CD8-positive, alpha-beta memory T cell (primary cell): ENCODE data around the gene EIF3D. TPM values are rescaled to one million over a fixed set of nuclear protein-coding genes. Genes with fewer than 3 reads are reported as not detected.

ENCODE experiments used
- CTCF ChIA-PET: fragments of 350-600 bp; sonication (Branson Sonifier 250); formaldehyde crosslinking; loops from one replicate; lab custom pipeline; 2021; ENCODE audit warnings: antibody characterized with exemption; lab: Charles Lee
- POLR2A ChIA-PET: fragments of 350-600 bp; sonication (Branson Sonifier 250); formaldehyde crosslinking; loops from one replicate; lab custom pipeline; 2021; ENCODE audit warnings: antibody characterized with exemption; lab: Charles Lee
- DNase-seq, 5 donors: peaks; one replicate each; pipeline versions ENCODE4 v3.0.0 to v3.0.0-alpha.2; 2020 to 2022; ENCODE audit warnings: mixed read lengths in 1 of 5
- H3K27ac ChIP-seq: one replicate; pipeline ENCODE4 v1.7.0; 2013; ENCODE audit warnings: low read depth, mild to moderate bottlenecking, low read length, moderate library complexity
- H3K27me3 ChIP-seq: 2 replicates; pipeline ENCODE4 v1.7.0; 2013; ENCODE audit warnings: low read length, mild to moderate bottlenecking; ENCODE audit not compliant: insufficient read depth, poor library complexity, severe bottlenecking
- H3K36me3 ChIP-seq: 2 replicates; pipeline ENCODE4 v1.7.0; 2013; ENCODE audit warnings: mild to moderate bottlenecking, low read length, moderate library complexity; ENCODE audit not compliant: insufficient read depth
- H3K4me1 ChIP-seq: 2 replicates; pipeline ENCODE4 v1.7.0; 2013; ENCODE audit warnings: mild to moderate bottlenecking, low read length, moderate library complexity; ENCODE audit not compliant: insufficient read depth
- H3K4me3 ChIP-seq: 2 replicates; pipeline ENCODE4 v1.7.0; 2013; ENCODE audit warnings: mild to moderate bottlenecking, low read length
- H3K9me3 ChIP-seq: 2 replicates; pipeline ENCODE4 v1.7.0; 2013; ENCODE audit warnings: mild to moderate bottlenecking, low read length
- H3K27ac Mint-ChIP-seq, 8 donors: one replicate each; pipeline ENCODE4 v1.8.0; 2020 to 2021; ENCODE audit warnings: mixed read lengths in 8 of 8, mild to moderate bottlenecking in 6 of 8, inconsistent platforms in 3 of 8, moderate library complexity in 3 of 8
- H3K27me3 Mint-ChIP-seq, 2 donors: one replicate each; pipeline ENCODE4 v1.8.0; 2020 to 2021; ENCODE audit warnings: mixed read lengths in 2 of 2, mild to moderate bottlenecking in 1 of 2, moderate library complexity in 1 of 2
- H3K36me3 Mint-ChIP-seq, 3 donors: one replicate each; pipeline ENCODE4 v1.8.0; 2020 to 2021; ENCODE audit warnings: mixed read lengths in 3 of 3, inconsistent platforms in 1 of 3, mild to moderate bottlenecking in 1 of 3
- H3K4me1 Mint-ChIP-seq, 3 donors: one replicate each; pipeline ENCODE4 v1.8.0; 2020 to 2021; ENCODE audit warnings: mixed read lengths in 3 of 3, inconsistent platforms in 1 of 3, mild to moderate bottlenecking in 1 of 3
- H3K4me3 Mint-ChIP-seq, 7 donors: one replicate each; pipeline ENCODE4 v1.8.0; 2020 to 2021; ENCODE audit warnings: mixed read lengths in 7 of 7, mild to moderate bottlenecking in 6 of 7, moderate library complexity in 4 of 7, inconsistent platforms in 2 of 7
- H3K9me3 Mint-ChIP-seq, 5 donors: one replicate each; pipeline ENCODE4 v1.8.0; 2020 to 2022; ENCODE audit warnings: mixed read lengths in 5 of 5, mild to moderate bottlenecking in 3 of 5, moderate library complexity in 2 of 5, inconsistent platforms in 1 of 5
- polyA plus RNA-seq: library from polyadenylated mRNA; unstranded; fragments of 300-500 nt; fragmentation: Illumina TruSeq; gene quantifications from one replicate; pipeline ENCODE4 v1.2.3, GENCODE V29; 2021
- total RNA-seq, 2 experiments: library from RNA; stranded (reverse); gene quantifications; one replicate each; pipeline ENCODE4 v1.2.3, GENCODE V29; 2021

EIF3D gene
- 100 to 1,000 TPM; 333 to 341 TPM for total RNA-seq
- polyA plus RNA-seq, result 140 TPM

DNA sequence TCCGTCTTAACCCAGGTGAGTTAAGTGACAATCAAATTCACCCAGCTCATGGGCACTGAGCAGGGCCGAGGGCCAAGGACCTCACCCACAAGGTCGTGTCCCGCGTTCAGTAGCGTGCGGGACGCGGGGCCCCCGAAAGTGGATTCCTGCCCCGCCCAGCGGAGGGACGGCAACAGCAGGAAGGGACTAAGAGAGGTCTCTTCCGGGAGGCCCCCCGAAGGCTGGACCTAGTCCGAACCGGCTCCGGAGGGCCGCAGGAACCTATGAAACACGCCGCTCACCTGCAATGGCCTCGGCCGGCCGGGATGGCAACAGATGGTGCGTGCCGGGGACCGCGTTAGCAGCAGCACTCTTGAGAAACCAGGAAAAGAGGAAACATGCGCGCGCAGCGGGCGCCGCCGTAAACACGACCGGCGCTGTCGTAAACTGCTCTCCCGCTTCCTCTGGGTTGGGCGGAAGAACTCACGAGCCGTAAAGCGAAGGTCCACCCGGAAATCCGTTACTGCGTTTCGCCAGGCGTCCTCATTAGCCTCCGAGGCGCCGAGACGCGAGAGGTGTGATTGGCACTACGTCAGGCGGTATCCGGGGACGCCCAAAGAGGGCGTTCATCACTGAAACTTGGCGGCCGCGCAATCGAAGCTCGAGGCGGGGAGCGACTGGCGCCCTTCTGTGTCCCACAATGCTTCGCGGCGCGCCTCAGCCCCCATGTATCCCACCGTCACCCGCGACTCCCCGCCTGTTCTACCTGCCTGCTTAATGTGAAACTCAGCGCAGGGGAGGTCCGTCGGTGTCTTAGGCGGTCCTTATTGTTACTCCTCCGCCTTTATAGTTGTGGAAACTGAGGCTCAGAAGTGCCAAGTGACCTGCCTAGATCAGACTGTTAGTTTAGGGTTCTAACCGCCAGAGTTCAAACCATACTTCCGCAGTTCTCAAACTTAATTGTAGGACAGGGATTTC is at the start of gene EIF3D:
EIF3D (minus strand) TSS at position 372 of the 957 bp plus-strand sequence. CDS start 3,045 bp downstream, outside the sequence.
- peak; percentile 95 to 100 (median 99) for DNase-seq
- Mint-ChIP-seq H3K36me3 (peaks cover 5 to 41% (median 9%) of the 10 kb centered on the region in 3 donors), H3K4me1 (peaks cover 12 to 31% (median 20%) of the 10 kb centered on the region in 3 donors), H3K27ac (peak within 1 kb of the TSS; percentile 96 to 99 (median 98)), H3K27me3 (peaks cover 0 to 6% of the 10 kb centered on the region in 2 donors), H3K4me3 (peak within 1 kb of the TSS; percentile 89 to 99 (median 92)), H3K9me3 (no peaks in the 10 kb centered on the region)
- Histone ChIP-seq H3K36me3 (peaks cover 20% of the 10 kb centered on the region), H3K27ac (peak within 1 kb of the TSS; percentile 94), H3K9me3 (no peaks in the 10 kb centered on the region), H3K27me3 (no peaks in the 10 kb centered on the region), H3K4me3 (peak within 1 kb of the TSS; percentile 83), H3K4me1 (peaks cover 14% of the 10 kb centered on the region)
- POLR2A ChIA-PET, result interaction anchor here (0.7 to 1.1 kb wide), 7 partner anchors 19 to 1396 kb away, joined by 3 to 7 read pairs (median 3); partner anchors contain the start of genes APOL6 and IFT27
- CTCF ChIA-PET, result no interaction called here

DNA sequence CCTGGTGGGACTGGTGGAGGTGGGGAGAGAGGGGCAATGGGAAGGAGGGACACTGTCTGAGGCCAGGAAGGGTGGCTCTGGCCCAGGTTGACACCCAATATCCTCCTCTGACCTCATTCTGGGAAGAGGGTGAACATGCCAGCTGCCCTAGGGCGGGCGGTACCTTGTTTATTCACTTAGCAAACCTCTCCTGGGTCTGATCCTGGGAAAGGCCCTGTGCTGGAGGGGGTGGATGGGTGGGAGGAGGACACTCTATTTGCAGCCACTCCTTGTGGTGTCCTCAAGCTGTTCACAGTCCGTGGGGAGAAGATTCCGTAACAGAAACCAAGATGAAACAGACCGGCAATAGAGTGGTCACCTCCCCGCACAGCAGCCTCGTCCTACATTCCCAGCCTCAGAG is 49.7 kb upstream of the EIF3D start:
- no peak for DNase-seq
- Mint-ChIP-seq H3K4me3 (no peak overlapping the region), H3K27ac (no peak overlapping the region), H3K27me3 (peaks cover 16 to 28% of the 10 kb centered on the region in 2 donors), H3K4me1 (no peaks in the 10 kb centered on the region), H3K9me3 (no peaks in the 10 kb centered on the region), H3K36me3 (no peaks in the 10 kb centered on the region)
- H3K4me3 ChIP-seq, result no peak overlapping the region
- H3K27ac ChIP-seq, result no peak overlapping the region
- H3K27me3 ChIP-seq, result no peaks in the 10 kb centered on the region
- no peaks in the 10 kb centered on the region for H3K4me1 ChIP-seq
- POLR2A ChIA-PET, result no interaction called here
- H3K9me3 ChIP-seq, result no peaks in the 10 kb centered on the region
- H3K36me3 ChIP-seq, result no peaks in the 10 kb centered on the region
- CTCF ChIA-PET, result no interaction called here

- Mint-ChIP-seq H3K9me3 (no peaks in the 10 kb centered on the region), H3K27me3 (peaks cover 8 to 19% of the 10 kb centered on the region in 2 donors), H3K4me1 (no peaks in the 10 kb centered on the region), H3K27ac (no peak overlapping the region), H3K4me3 (no peak overlapping the region), H3K36me3 (no peaks in the 10 kb centered on the region)
- H3K4me3 ChIP-seq, result no peak overlapping the region
- ChIA-PET CTCF (no interaction called here), POLR2A (no interaction called here)
- H3K36me3 ChIP-seq, result no peaks in the 10 kb centered on the region
- no peaks in the 10 kb centered on the region for H3K4me1 ChIP-seq
- no peak for DNase-seq
- no peaks in the 10 kb centered on the region for H3K27me3 ChIP-seq
- H3K9me3 ChIP-seq, result no peaks in the 10 kb centered on the region
- no peak overlapping the region for H3K27ac ChIP-seq
Observed at GRCh38 chr22:36577019-36577418, 48.1 kb upstream of the EIF3D start.

DNA sequence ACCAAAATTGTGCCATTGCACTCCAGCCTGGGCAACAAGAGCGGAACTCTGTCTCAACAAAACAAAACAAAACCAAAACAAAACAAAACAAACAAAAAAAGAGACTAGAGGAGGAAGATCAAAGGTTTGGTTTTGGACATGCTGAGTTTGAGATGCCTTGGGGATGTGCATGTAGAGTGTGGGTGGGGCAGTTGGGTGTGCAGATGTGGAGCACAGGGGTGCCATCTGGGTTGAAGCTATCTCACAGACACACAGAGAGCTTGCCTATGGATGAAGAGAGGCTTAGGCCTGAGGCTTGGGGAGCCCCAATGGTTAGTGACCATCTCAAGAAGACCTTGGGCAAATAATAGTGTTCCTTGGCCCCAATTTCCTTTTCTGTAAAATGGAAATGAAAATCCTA is 45.8 kb upstream of the EIF3D start:
- Mint-ChIP-seq H3K36me3 (no peaks in the 10 kb centered on the region), H3K4me3 (no peak overlapping the region), H3K27me3 (peaks cover 6 to 11% of the 10 kb centered on the region in 2 donors), H3K9me3 (no peaks in the 10 kb centered on the region), H3K27ac (no peak overlapping the region), H3K4me1 (no peaks in the 10 kb centered on the region)
- no peaks in the 10 kb centered on the region for H3K27me3 ChIP-seq
- no peaks in the 10 kb centered on the region for H3K9me3 ChIP-seq
- DNase-seq, result no peak
- H3K27ac ChIP-seq, result no peak overlapping the region
- no peak overlapping the region for H3K4me3 ChIP-seq
- no peaks in the 10 kb centered on the region for H3K36me3 ChIP-seq
- CTCF ChIA-PET, result no interaction called here
- POLR2A ChIA-PET, result no interaction called here
- H3K4me1 ChIP-seq, result no peaks in the 10 kb centered on the region

DNA sequence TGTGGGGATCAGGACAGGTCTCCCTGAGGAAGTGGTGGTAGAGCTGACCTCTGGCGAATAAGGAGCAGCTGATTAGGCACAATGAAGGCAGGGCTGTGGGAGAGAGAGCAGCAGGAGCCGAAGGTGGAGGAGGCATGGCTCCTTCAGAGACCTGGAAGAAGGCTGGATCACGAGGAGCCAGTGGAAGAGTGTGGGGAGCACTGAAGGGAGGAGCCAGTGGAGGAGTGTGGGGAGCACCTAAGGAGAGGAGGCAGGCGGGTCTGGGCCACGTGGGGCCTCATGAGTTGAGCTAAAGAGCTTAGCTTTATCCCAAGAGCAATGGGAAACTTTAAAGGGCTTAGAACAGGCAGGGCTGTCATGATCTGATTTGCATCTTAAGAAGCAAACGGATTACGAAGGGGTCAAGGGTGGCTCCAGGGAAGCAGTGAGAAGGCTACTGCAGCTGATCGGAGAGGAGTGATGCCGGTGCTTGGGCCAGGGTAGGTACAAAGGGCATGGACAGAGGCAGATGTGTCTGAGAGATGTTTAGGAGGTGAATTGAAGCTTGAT is 44.9 kb upstream of the EIF3D start:
- Histone ChIP-seq H3K4me1 (no peaks in the 10 kb centered on the region), H3K27ac (no peak overlapping the region), H3K4me3 (no peak overlapping the region), H3K27me3 (no peaks in the 10 kb centered on the region), H3K36me3 (no peaks in the 10 kb centered on the region), H3K9me3 (no peaks in the 10 kb centered on the region)
- no peak overlapping the region for H3K27ac Mint-ChIP-seq
- DNase-seq, result no peak
- ChIA-PET CTCF (no interaction called here), POLR2A (no interaction called here)
- H3K36me3 Mint-ChIP-seq, result no peaks in the 10 kb centered on the region
- H3K4me1 Mint-ChIP-seq, result no peaks in the 10 kb centered on the region
- no peak overlapping the region for H3K4me3 Mint-ChIP-seq
- no peaks in the 10 kb centered on the region for H3K9me3 Mint-ChIP-seq
- H3K27me3 Mint-ChIP-seq, result peaks cover 6 to 13% of the 10 kb centered on the region in 2 donors

DNA sequence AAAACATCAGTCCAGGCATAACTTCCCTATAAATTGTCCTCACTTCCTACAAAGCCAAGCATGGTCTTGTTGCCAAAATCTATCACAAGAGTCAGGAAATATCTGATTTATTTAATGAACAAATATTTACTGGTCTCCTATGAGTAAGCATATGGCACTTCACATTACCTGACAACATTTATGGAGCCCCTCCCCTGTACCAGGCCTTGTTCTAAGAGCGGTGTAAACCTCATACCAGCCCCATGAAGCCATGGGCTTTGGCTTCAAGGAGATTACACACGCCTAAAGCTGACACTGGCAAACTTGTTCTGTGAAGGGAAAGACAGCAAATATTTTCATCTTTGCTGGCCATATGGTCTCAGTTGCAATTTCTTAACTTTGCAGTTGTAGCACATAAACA is 43.0 kb upstream of the EIF3D start:
- ChIA-PET POLR2A (no interaction called here), CTCF (no interaction called here)
- Histone ChIP-seq H3K27me3 (no peaks in the 10 kb centered on the region), H3K4me3 (no peak overlapping the region), H3K9me3 (no peaks in the 10 kb centered on the region), H3K27ac (no peak overlapping the region), H3K36me3 (no peaks in the 10 kb centered on the region), H3K4me1 (no peaks in the 10 kb centered on the region)
- Mint-ChIP-seq H3K4me3 (no peak overlapping the region), H3K27ac (no peak overlapping the region), H3K27me3 (peaks cover 7 to 24% of the 10 kb centered on the region in 2 donors), H3K9me3 (no peaks in the 10 kb centered on the region), H3K4me1 (no peaks in the 10 kb centered on the region), H3K36me3 (no peaks in the 10 kb centered on the region)
- no peak for DNase-seq

DNA sequence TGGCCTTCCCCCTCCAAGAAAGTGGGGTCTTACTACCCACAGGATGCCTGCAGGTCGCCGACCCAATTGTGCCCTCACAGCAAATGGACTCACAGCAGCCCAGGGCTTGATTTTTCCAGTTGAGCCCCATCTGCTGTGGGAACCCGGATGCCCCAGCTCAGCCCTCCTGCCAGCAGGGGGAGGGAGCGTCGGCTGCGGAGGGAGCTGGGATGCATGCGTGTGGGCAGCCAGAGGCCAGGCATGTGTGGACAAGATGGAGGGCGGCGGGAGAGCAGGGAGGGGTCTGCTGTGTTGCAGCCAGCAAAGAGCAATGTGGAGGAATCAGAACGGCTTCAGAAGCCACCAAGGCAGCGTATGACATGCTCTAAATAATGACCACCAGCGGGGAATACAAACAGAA is 41.0 kb upstream of the EIF3D start:
- Histone ChIP-seq H3K4me3 (no peak overlapping the region), H3K36me3 (no peaks in the 10 kb centered on the region), H3K9me3 (no peaks in the 10 kb centered on the region), H3K27me3 (no peaks in the 10 kb centered on the region), H3K4me1 (no peaks in the 10 kb centered on the region), H3K27ac (no peak overlapping the region)
- no peak for DNase-seq
- POLR2A ChIA-PET, result no interaction called here
- CTCF ChIA-PET, result interaction anchor here (0.9 kb wide), 1 partner anchor 38 kb away, joined by 3 read pairs; no protein-coding TSS in a partner anchor
- Mint-ChIP-seq H3K27ac (no peak overlapping the region), H3K9me3 (no peaks in the 10 kb centered on the region), H3K4me1 (no peaks in the 10 kb centered on the region), H3K27me3 (peaks cover 14 to 41% of the 10 kb centered on the region in 2 donors), H3K4me3 (no peak overlapping the region), H3K36me3 (no peaks in the 10 kb centered on the region)

DNA sequence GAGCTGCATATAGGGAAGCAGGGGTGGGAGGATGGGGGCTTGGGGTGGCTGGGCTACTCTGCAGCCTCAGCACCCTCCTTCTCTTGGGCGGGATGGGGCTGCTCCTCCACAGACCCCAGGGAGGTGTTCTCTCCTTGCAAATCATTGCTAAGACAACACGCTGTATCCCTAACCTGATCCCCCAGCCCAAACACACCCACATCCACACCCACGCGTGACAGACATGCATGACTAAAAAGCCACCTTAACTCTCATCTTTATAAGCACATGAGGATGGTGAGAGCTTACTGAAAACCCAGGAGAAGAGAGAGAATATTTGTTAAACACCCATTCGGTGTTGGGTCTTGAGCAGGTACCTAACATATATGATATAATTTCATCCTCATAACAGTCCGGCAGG is 39.9 kb upstream of the EIF3D start:
- H3K4me3 ChIP-seq, result no peak overlapping the region
- no peaks in the 10 kb centered on the region for H3K9me3 Mint-ChIP-seq
- H3K27me3 ChIP-seq, result no peaks in the 10 kb centered on the region
- no peak overlapping the region for H3K27ac ChIP-seq
- peaks cover 0 to 1% (median 0%) of the 10 kb centered on the region in 3 donors for H3K4me1 Mint-ChIP-seq
- H3K27ac Mint-ChIP-seq, result no peak overlapping the region
- peaks cover 15 to 49% of the 10 kb centered on the region in 2 donors for H3K27me3 Mint-ChIP-seq
- no peak overlapping the region for H3K4me3 Mint-ChIP-seq
- H3K9me3 ChIP-seq, result no peaks in the 10 kb centered on the region
- no peak for DNase-seq
- no peaks in the 10 kb centered on the region for H3K36me3 Mint-ChIP-seq
- no peaks in the 10 kb centered on the region for H3K4me1 ChIP-seq
- POLR2A ChIA-PET, result no interaction called here
- H3K36me3 ChIP-seq, result no peaks in the 10 kb centered on the region
- CTCF ChIA-PET, result no interaction called here
